ENCODE data around the gene MEGF6. TPM values are rescaled to one million over a fixed set of nuclear protein-coding genes. Genes with fewer than 3 reads are reported as not detected.

The MEGF6 gene
- total RNA-seq, 4 donors from 2014 or later, result 0.88 to 69.0 (median 36.9) TPM

DNA sequence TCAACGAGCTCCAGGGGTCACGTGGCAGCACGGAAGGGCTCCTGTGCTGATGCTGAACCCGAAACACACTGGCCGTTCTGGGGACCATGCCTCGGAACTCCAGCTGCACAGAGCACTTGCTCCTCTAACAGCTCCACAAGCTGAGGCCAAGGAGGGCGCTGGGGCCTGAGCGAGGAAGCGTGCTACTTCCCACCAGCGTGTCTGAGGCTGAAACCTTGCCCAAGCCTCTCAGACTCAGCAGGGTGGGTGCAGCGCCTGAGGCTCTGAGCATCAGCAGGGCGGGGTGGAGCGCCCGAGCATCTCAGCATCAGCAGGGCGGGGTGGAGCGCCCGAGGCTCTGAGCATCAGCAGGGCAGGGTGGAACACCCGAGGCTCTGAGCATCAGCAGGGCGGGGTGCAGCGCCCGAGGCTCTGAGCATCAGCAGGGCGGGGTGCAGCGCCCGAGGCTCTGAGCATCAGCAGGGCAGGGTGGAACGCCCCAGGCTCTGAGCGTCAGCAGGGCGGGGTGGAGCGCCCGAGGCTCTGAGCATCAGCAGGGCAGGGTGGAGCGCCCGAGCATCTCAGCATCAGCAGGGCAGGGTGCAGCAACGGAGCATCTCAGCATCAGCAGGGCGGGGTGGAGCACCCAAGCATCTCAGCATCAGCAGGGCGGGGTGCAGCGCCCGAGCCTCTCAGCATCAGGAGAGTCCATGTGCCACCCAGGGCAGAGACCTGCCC is 29.0 kb upstream of the MEGF6 start:
- no peak for DNase-seq
- TF ChIP-seq, protein P1, sequence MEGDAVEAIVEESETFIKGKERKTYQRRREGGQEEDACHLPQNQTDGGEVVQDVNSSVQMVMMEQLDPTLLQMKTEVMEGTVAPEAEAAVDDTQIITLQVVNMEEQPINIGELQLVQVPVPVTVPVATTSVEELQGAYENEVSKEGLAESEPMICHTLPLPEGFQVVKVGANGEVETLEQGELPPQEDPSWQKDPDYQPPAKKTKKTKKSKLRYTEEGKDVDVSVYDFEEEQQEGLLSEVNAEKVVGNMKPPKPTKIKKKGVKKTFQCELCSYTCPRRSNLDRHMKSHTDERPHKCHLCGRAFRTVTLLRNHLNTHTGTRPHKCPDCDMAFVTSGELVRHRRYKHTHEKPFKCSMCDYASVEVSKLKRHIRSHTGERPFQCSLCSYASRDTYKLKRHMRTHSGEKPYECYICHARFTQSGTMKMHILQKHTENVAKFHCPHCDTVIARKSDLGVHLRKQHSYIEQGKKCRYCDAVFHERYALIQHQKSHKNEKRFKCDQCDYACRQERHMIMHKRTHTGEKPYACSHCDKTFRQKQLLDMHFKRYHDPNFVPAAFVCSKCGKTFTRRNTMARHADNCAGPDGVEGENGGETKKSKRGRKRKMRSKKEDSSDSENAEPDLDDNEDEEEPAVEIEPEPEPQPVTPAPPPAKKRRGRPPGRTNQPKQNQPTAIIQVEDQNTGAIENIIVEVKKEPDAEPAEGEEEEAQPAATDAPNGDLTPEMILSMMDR (IDR thresholded peaks at IDR 0.05), result no peak
- no peak for TF ChIP-seq POLR2A (IDR thresholded peaks at IDR 0.05)
- Histone ChIP-seq H3K9me3 (no peaks in the 10 kb centered on the region), H3K4me1 (no peaks in the 10 kb centered on the region), H3K4me3 (no peak overlapping the region), H3K36me3 (no peaks in the 10 kb centered on the region), H3K27ac (no peak overlapping the region), H3K27me3 (no peaks in the 10 kb centered on the region)
- intact Hi-C loops (cut with DNase I; ENCODE audit: low total_unique reads), result loop anchor here (10.0 kb wide), 1 partner anchor 1055 kb away; the partner anchor contains the start of gene PRXL2B

DNA sequence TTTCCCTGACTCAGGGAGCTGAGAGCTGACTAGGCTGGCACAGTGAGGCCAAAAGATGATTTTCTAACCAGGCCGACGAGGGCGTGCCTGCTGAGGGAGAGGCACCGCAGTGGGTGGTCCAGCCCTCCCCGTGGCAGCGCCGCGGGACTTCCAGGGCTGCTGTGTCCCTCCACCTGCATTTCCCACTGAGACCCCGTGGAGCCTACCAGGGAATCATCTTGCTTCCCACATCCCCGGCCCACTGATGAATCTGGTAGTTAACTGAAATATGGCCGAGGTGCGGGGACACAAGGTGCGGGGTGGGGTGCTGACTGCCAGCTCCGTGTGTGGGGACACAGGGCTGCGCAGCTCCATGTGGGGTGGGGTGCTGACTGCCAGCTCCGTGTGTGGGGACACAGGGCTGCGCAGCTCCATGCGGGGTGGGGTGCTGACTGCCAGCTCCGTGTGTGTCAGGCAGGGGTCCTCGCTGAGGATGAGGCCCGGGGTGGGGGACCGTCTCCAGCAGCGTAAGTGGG is 28.1 kb upstream of the MEGF6 start:
- DNase-seq, result no peak
- H3K4me1 ChIP-seq, result no peaks in the 10 kb centered on the region
- no peak for TF ChIP-seq POLR2A (IDR thresholded peaks at IDR 0.05)
- TF ChIP-seq, protein P1 (IDR thresholded peaks at IDR 0.05), result no peak
- no peaks in the 10 kb centered on the region for H3K27me3 ChIP-seq
- intact Hi-C loops (cut with DNase I; ENCODE audit: low total_unique reads), result no loop called here
- H3K36me3 ChIP-seq, result no peaks in the 10 kb centered on the region
- no peaks in the 10 kb centered on the region for H3K9me3 ChIP-seq
- H3K4me3 ChIP-seq, result no peak overlapping the region
- no peak overlapping the region for H3K27ac ChIP-seq

DNA sequence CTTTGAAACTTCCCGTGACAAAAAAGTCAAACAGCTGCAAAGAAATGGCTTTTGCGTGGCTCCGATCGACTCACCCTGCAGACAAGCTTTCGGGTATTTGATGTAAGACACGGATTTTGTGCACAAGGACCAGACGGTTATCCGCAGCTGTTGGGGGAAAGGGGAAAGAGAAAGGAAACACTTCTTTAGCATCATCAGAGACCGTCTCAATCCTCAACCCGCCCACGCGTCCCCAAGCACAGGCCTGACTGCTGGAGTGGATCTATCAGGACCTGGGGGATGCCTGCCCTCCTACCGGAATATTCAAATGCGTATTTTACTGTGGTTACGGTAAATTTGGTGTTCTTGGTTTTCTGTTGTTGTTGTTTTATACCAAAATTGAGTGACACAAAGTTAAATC is 27.4 kb upstream of the MEGF6 start:
- no peak overlapping the region for H3K27ac ChIP-seq
- no peaks in the 10 kb centered on the region for H3K27me3 ChIP-seq
- no peak for DNase-seq
- H3K36me3 ChIP-seq, result no peaks in the 10 kb centered on the region
- H3K9me3 ChIP-seq, result no peaks in the 10 kb centered on the region
- TF ChIP-seq, protein P1 (IDR thresholded peaks at IDR 0.05), result no peak
- TF ChIP-seq POLR2A (IDR thresholded peaks at IDR 0.05), result no peak
- no peak overlapping the region for H3K4me3 ChIP-seq
- intact Hi-C loops (cut with DNase I; ENCODE audit: low total_unique reads), result no loop called here
- no peaks in the 10 kb centered on the region for H3K4me1 ChIP-seq

DNA sequence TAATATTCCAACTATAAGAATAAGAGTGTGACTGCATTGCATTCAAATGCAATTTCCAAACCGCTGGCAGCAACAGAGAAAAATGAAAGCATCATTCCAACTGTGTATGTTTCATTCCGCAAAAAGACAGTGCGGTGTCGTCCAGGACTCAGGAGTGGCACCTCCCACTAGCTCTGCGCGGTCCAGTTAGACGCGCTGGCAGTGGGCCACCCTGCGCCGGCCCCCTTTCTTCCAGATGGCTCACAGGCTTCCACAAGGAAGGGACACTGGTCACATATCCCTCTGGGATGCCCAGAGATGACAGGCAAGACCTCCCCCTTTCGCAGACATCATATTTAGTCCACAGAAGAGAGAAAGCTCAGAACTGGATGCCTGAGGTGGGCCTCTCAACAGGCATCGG is 26.7 kb upstream of the MEGF6 start:
- TF ChIP-seq, protein P1 (IDR thresholded peaks at IDR 0.05), result no peak
- no peak for TF ChIP-seq POLR2A (IDR thresholded peaks at IDR 0.05)
- DNase-seq, result no peak
- Histone ChIP-seq H3K27me3 (no peaks in the 10 kb centered on the region), H3K27ac (no peak overlapping the region), H3K9me3 (no peaks in the 10 kb centered on the region), H3K4me1 (no peaks in the 10 kb centered on the region), H3K36me3 (no peaks in the 10 kb centered on the region), H3K4me3 (no peak overlapping the region)
- intact Hi-C loops (cut with DNase I; ENCODE audit: low total_unique reads), result no loop called here

DNA sequence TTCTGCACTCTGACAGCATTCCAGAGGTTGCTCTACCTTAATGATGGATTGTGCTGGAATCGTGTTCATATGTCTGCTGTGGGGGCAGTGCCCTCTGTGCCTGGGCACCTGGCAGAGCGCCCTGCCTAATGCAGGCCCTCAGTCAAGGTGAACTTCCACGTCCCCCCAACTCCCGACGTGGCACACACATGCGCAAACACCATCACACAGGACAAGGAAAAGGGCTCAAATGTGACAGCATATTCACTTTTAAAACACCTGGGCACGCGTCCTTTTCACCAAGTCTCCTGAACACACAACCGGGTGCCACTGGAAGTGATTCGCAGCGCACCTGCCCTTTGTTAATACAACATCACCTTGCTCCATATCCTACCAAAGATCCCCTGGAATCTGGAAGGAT is 25.2 kb upstream of the MEGF6 start:
- DNase-seq, result no peak
- intact Hi-C loops (cut with DNase I; ENCODE audit: low total_unique reads), result no loop called here
- no peaks in the 10 kb centered on the region for H3K36me3 ChIP-seq
- no peak overlapping the region for H3K4me3 ChIP-seq
- no peak overlapping the region for H3K27ac ChIP-seq
- H3K9me3 ChIP-seq, result no peaks in the 10 kb centered on the region
- H3K4me1 ChIP-seq, result no peaks in the 10 kb centered on the region
- no peak for TF ChIP-seq POLR2A (IDR thresholded peaks at IDR 0.05)
- TF ChIP-seq, protein P1 (IDR thresholded peaks at IDR 0.05), result no peak
- H3K27me3 ChIP-seq, result no peaks in the 10 kb centered on the region

All from uterus (tissue), 4 donors.